Esophagus squamous epithelium (tissue), 5 donors: ENCODE data around the gene GGCT. TPM values are rescaled to one million over a fixed set of nuclear protein-coding genes. Genes with fewer than 3 reads are reported as not detected.
A peak's percentile ranks its signal among the peaks of the same experiment; 100 is the strongest.
"Not testable (repeated sequence)": the region's sequence is repeated elsewhere in the genome, so short reads cannot be mapped to it uniquely, and the experiment has no call there.

Experiments
- DNase-seq: peaks from one replicate; lab custom pipeline; 2025; lab: John Stamatoyannopoulos, UW
- H3K27ac ChIP-seq, 4 donors: fragments of 200-600 bp; sonication (generic); one replicate each; pipeline ENCODE4 v1.5.1; 2016 to 2019; ENCODE audit warnings: mild to moderate bottlenecking in 1 of 4
- H3K27me3 ChIP-seq, 4 donors: fragments of 200-600 bp; sonication (generic); 1 replicate in 3 of 4; 2 replicates in 1 of 4; pipeline versions ENCODE4 v1.5.1 to v1.6.0; 2017 to 2021; ENCODE audit warnings: antibody characterized with exemption in 1 of 4
- H3K36me3 ChIP-seq, 3 donors: fragments of 200-600 bp; sonication (generic); one replicate each; pipeline ENCODE4 v1.5.1; 2016 to 2019
- H3K4me1 ChIP-seq, 3 donors: fragments of 200-600 bp; sonication (generic); one replicate each; pipeline ENCODE4 v1.5.1; 2017 to 2019
- H3K4me3 ChIP-seq, 4 donors: fragments of 200-600 bp; sonication (generic); 1 replicate in 3 of 4; 2 replicates in 1 of 4; pipeline ENCODE4 v1.5.1; 2016 to 2019; ENCODE audit warnings: mild to moderate bottlenecking in 2 of 4, moderate library complexity in 1 of 4
- H3K9me3 ChIP-seq, 3 donors: fragments of 200-600 bp; sonication (generic); one replicate each; pipeline ENCODE4 v1.5.1; 2016 to 2019
- POLR2A ChIP-seq, 4 donors: fragments of 450-650 bp; IDR thresholded peaks; one replicate each; pipeline ENCODE4 v1.6.1; 2017; ENCODE audit warnings: antibody characterized with exemption in 4 of 4, mild to moderate bottlenecking in 4 of 4, moderate library complexity in 3 of 4
- WGBS, 2 donors: methylation state at CpG; one replicate each; pipeline ENCODE4 v1.1.5; 2018; 5-methylcytosine and 5-hydroxymethylcytosine counted together
- intact Hi-C: fragments of 100-400 bp; cut with DNase I; formaldehyde crosslinking; loops from one replicate; pipeline ENCODE4 v1.15.0; 2022
- total RNA-seq, 4 donors: library from RNA; depleted of rRNA; stranded (reverse); fragments of >200 nt; gene quantifications; one replicate each; pipeline ENCODE4 v1.1.0, GENCODE V29; 2016
- TF ChIP-seq, protein P1 (sequence below), 6 experiments: fragments of 450-650 bp in 4 of 6; fragments of 200-600 bp in 2 of 6; sonication (generic) in 2 of 6; IDR thresholded peaks; one replicate each; pipeline ENCODE4 v1.5.1; 2016 to 2019; ENCODE audit warnings: antibody characterized with exemption in 6 of 6, mild to moderate bottlenecking in 4 of 6, moderate library complexity in 4 of 6
- donor health status: DM: yes; HTN: yes; CAD: no.

The GGCT gene
- total RNA-seq, 4 donors from 2014 or later = 42.3 to 74.9 (median 63.9) TPM

DNA sequence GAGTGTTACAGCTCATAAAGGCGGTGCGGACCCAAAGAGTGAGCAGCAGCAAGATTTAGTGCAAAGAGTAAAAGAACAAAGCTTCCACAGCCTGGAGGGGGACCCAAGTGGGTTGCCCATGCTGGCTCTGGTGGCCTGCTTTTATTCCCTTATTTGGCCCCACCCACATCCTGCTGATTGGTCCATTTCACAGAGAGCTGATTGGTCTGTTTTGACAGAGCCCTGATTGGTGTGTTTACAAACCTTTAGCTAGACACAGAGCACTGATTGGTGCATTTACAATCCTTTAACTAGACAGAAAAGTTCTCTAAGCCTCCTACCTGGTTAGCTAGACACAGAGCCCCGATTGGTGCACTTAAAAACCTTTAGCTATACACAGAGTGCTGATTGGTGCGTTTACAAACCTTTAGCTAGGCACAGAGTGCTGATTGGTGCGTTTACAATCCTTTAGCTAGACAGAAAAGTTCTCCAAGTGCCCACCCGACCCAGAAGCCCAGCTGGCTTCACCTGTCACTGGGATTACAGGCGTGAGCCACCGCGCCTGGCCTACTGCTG is 2.8 kb upstream of the GGCT start:
- H3K4me3 ChIP-seq, intact Hi-C loops, H3K27me3 ChIP-seq, H3K36me3 ChIP-seq, H3K9me3 ChIP-seq, DNase-seq, H3K27ac ChIP-seq: not testable (repeated sequence)
- peaks cover 23 to 49% (median 28%) of the 10 kb centered on the region in 3 donors for H3K4me1 ChIP-seq
- 83 to 100% methylated on average over 6 to 9 of the region's 9 CpGs for WGBS, 2 donors

DNA sequence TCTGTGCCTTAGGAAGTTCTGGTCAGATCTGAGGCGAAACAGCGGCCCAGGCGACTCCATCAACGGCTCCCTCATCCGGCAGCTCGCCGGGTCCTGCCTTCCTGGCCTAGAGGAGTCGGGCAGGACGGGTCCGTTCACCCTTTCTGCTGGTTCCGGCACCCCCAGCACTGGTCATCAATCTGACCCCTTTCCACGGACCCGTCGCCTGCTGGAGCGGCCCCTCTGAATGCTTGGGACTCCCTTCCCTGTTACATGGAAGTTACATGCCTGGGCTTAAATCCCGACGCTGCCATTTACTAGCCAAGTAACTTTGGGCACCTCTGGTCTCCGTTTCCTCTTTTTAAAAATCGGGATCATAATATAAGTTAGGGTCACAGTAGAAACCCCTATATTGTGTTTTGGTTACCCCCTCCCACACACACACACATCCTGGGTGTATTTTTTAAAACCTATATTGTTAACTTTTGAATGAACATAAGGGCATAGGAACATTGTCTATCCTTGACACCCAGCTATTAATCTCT is 607 bp upstream of the GGCT start:
- no peak for DNase-seq
- Histone ChIP-seq H3K4me3 (peak overlapping the region; percentile 71 to 84 (median 76)), H3K36me3 (no peaks in the 10 kb centered on the region), H3K4me1 (peaks cover 25 to 65% (median 31%) of the 10 kb centered on the region in 3 donors), H3K9me3 (no peaks in the 10 kb centered on the region), H3K27ac (peak overlapping the region; percentile 87 to 94 (median 90)), H3K27me3 (no peaks in the 10 kb centered on the region)
- WGBS, 2 donors = 16 to 17% methylated on average over 8 to 13 of the region's 19 CpGs
- TF ChIP-seq, protein P1, sequence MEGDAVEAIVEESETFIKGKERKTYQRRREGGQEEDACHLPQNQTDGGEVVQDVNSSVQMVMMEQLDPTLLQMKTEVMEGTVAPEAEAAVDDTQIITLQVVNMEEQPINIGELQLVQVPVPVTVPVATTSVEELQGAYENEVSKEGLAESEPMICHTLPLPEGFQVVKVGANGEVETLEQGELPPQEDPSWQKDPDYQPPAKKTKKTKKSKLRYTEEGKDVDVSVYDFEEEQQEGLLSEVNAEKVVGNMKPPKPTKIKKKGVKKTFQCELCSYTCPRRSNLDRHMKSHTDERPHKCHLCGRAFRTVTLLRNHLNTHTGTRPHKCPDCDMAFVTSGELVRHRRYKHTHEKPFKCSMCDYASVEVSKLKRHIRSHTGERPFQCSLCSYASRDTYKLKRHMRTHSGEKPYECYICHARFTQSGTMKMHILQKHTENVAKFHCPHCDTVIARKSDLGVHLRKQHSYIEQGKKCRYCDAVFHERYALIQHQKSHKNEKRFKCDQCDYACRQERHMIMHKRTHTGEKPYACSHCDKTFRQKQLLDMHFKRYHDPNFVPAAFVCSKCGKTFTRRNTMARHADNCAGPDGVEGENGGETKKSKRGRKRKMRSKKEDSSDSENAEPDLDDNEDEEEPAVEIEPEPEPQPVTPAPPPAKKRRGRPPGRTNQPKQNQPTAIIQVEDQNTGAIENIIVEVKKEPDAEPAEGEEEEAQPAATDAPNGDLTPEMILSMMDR (IDR thresholded peaks at IDR 0.05) = no peak
- no peak for TF ChIP-seq POLR2A (IDR thresholded peaks at IDR 0.05)
- intact Hi-C loops = no loop called here

DNA sequence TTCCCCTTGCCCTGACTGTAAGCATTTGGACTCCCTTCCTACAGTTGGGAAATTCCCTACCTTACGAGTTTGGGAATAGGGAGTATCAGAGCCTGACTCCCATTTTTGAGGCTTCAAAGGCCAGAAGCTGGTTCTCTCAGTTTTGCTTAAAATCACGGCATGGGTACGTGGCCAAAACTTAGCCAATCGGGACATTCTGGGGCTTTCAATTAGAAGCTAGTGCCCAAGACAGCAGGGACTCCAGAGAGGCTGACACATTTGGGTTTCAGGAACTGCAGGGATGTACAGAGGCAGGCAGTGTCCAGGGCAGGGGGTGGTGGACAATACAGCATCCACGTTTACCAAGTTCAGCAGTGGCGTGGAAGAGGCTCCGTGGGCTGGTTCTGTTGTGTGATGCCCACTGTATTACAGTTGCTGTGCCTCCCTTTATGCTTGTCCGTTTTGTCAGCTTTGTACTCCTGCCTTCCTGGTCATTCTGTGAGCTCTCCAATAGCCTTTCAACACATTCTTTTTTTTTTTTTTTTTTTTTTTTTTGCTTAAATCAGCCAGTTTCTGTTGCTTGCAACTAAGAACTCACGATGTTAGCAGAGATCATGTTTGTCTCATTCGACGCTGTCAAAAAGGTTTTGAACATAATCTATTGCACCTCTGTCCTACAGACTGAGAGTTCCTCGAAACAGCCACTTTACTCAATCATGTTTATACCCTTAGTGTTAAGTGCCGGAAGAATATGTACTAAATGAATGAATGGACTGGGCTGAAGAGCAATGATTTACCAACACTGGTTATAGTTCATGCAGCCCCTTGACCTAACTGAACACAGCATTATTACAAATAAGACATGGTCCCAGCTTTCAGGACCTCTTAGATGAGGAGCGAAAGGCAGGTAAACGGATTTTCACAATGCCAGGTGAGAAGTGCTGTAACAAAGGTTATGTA is 1.1 kb downstream of the GGCT start:
- DNase-seq = no peak
- Histone ChIP-seq H3K36me3 (peaks cover 0 to 9% (median 0%) of the 10 kb centered on the region in 3 donors), H3K4me3 (peak overlapping the region; percentile 71 to 84 (median 76)), H3K27me3 (no peaks in the 10 kb centered on the region), H3K27ac (peak overlapping the region in 3 of 4 donors; percentile 87 to 94 (median 89)), H3K9me3 (no peaks in the 10 kb centered on the region), H3K4me1 (peaks cover 18 to 49% (median 22%) of the 10 kb centered on the region in 3 donors)
- TF ChIP-seq, protein P1 (IDR thresholded peaks at IDR 0.05) = no peak
- no peak for TF ChIP-seq POLR2A (IDR thresholded peaks at IDR 0.05)
- intact Hi-C loops = no loop called here
- WGBS, 2 donors = 36 to 38% methylated on average over 13 of the region's 15 CpGs

DNA sequence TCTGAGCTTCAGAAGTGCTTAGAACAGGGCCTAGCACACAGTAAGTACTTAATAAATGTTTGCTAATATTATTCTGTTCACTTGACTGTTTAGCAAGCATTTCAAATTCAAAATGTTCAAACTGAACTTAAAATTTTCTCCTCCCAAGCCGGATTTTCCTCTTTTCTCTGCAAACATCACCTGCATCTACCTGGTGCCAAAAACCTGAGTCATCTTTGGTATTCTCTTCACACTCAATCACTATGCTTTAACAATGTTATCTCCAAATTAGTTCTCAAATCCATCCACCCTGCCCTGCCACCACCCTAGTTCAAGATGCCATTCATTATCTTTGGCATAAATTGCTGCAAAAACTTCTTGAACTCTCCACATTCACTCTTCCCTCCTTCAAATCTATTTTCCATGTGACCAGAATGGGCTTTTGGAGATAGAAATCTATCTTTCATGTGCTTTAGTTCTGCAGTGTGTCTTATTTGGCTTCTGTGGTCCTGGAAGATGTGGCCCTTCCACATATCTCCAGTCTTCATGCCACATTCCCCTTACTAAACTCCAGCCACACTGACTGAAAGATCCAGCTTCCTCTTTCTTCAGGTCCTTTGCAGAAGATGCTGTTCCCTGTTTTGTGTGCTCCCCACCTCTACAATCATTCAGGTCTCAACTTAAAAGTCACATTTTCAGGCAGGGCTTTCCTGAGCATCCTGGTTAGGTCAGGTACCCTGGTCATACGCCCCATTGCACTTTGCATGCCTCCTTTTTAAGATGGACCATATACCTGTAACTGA is 2.0 kb downstream of the GGCT start:
- Histone ChIP-seq H3K9me3 (no peaks in the 10 kb centered on the region), H3K27me3 (no peaks in the 10 kb centered on the region), H3K4me3 (no peak overlapping the region), H3K4me1 (peaks cover 18 to 48% (median 22%) of the 10 kb centered on the region in 3 donors), H3K36me3 (peaks cover 0 to 14% (median 0%) of the 10 kb centered on the region in 3 donors), H3K27ac (peak overlapping the region in 2 of 4 donors; percentile 35 to 47)
- TF ChIP-seq POLR2A (IDR thresholded peaks at IDR 0.05) = no peak
- TF ChIP-seq, protein P1 (IDR thresholded peaks at IDR 0.05) = no peak
- intact Hi-C loops = no loop called here
- WGBS, 2 donors = 61 to 62% methylated on average over 2 of the region's 2 CpGs
- DNase-seq = no peak

DNA sequence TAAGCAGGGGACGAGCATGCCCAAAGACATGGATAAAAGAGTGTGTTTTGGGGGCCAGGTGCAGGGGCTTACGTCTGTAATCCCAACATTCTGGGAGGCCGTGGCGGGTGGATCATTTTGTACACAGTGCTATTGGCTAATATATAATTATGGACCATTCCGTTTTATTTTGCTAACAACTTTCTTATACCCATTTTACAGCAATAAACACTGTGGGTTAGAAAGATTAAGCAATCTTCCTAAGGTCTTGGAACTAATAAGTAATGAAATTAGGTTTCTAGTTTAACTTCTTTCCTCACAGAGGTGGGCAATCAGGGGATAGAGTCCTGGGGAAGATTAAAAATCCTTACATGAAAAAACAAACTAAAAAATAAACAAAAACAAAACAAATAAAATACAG is 3.4 kb downstream of the GGCT start:
- TF ChIP-seq, protein P1 (IDR thresholded peaks at IDR 0.05) = no peak
- no peak for TF ChIP-seq POLR2A (IDR thresholded peaks at IDR 0.05)
- intact Hi-C loops = no loop called here

More for the DNA sequence above, 3.4 kb downstream of the GGCT start:
- H3K4me3 ChIP-seq = no peak overlapping the region
- WGBS, 2 donors = 81 to 97% methylated on average over 5 of the region's 5 CpGs
- no peak overlapping the region for H3K27ac ChIP-seq
- no peak for DNase-seq
- no peaks in the 10 kb centered on the region for H3K27me3 ChIP-seq
- peaks cover 0 to 28% (median 6%) of the 10 kb centered on the region in 3 donors for H3K36me3 ChIP-seq
- H3K9me3 ChIP-seq = no peaks in the 10 kb centered on the region
- H3K4me1 ChIP-seq = peaks cover 18 to 48% (median 22%) of the 10 kb centered on the region in 3 donors
